Measurements from ENCODE around the gene ORMDL1. TPM values are rescaled to one million over a fixed set of nuclear protein-coding genes. Genes with fewer than 3 reads are reported as not detected.

The ORMDL1 gene
- total RNA-seq, 1 experiment from 2014 or later = 64.0 TPM

DNA sequence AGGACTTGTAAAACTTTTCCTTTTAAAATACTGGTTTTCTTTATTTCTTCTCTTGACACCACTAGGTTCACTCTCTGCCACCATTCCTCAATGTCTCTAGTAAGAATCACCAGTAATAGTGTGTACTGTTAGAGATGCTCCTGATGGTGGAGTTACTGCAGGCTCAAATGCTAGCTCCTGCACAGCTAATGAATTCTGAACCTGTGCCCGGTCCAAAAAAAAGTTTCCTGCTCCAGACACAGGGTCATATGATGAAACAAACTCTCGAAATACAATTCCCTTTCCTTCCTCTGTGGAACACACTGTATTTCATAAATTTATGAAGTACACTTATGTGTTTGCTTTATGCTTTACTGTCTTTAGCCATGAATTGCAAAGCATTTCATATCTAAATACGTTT, 19.3 kb upstream of the ORMDL1 start:
- no peak overlapping the region for H3K27ac ChIP-seq (ENCODE audit: low read depth, low read length, poor library complexity, severe bottlenecking)
- H3K4me3 ChIP-seq (ENCODE audit: low read depth, low read length, poor library complexity, severe bottlenecking) = no peak overlapping the region
- H3K27me3 ChIP-seq (replicated peaks; ENCODE audit: insufficient read depth, low read depth, low read length, poor library complexity) = no peaks in the 10 kb centered on the region
- POLR2A ChIA-PET (ENCODE audit: low non-redundant PET) = no interaction called here
- intact Hi-C loops (cut with micrococcal nuclease; ENCODE audit: unreplicated experiment) = no loop called here
- no peak for DNase-seq (ENCODE audit: low spot score)
- no TSS peak for BruUV-seq (replicated peaks)
- H3K4me1 ChIP-seq (ENCODE audit: insufficient read depth, low read length, poor library complexity, severe bottlenecking) = peaks cover 4% of the 10 kb centered on the region
- TF ChIP-seq CTCF (conservative IDR thresholded peaks at IDR 0.05; ENCODE audit: low read depth, low read length) (no peak), EZH2 (IDR thresholded peaks at IDR 0.05; ENCODE audit: borderline replicate concordance, low read depth, low read length, poor library complexity, severe bottlenecking) (no peak)
- CTCF ChIA-PET = no interaction called here
- no peaks in the 10 kb centered on the region for H3K9me3 ChIP-seq (ENCODE audit: low read depth, low read length, poor library complexity, severe bottlenecking)
- peaks cover 32% of the 10 kb centered on the region for H3K36me3 ChIP-seq (ENCODE audit: insufficient read depth, low read length, poor library complexity, severe bottlenecking)

- ChIA-PET POLR2A (ENCODE audit: low non-redundant PET) (no interaction called here), CTCF (no interaction called here)
- intact Hi-C loops (cut with micrococcal nuclease; ENCODE audit: unreplicated experiment) = no loop called here
- Histone ChIP-seq H3K27ac (ENCODE audit: low read depth, low read length, poor library complexity, severe bottlenecking) (no peak overlapping the region), H3K4me1 (ENCODE audit: insufficient read depth, low read length, poor library complexity, severe bottlenecking) (peaks cover 4% of the 10 kb centered on the region), H3K36me3 (ENCODE audit: insufficient read depth, low read length, poor library complexity, severe bottlenecking) (peaks cover 28% of the 10 kb centered on the region), H3K4me3 (ENCODE audit: low read depth, low read length, poor library complexity, severe bottlenecking) (no peak overlapping the region), H3K9me3 (ENCODE audit: low read depth, low read length, poor library complexity, severe bottlenecking) (no peaks in the 10 kb centered on the region), H3K27me3 (replicated peaks; ENCODE audit: insufficient read depth, low read depth, low read length, poor library complexity) (no peaks in the 10 kb centered on the region)
- no peak for DNase-seq (ENCODE audit: low spot score)
- BruUV-seq (replicated peaks) = no TSS peak
- TF ChIP-seq CTCF (conservative IDR thresholded peaks at IDR 0.05; ENCODE audit: low read depth, low read length) (no peak), EZH2 (IDR thresholded peaks at IDR 0.05; ENCODE audit: borderline replicate concordance, low read depth, low read length, poor library complexity, severe bottlenecking) (no peak)
These were observed 18.3 kb upstream of the ORMDL1 start for GRCh38 chr2:189802396-189802912.

DNA sequence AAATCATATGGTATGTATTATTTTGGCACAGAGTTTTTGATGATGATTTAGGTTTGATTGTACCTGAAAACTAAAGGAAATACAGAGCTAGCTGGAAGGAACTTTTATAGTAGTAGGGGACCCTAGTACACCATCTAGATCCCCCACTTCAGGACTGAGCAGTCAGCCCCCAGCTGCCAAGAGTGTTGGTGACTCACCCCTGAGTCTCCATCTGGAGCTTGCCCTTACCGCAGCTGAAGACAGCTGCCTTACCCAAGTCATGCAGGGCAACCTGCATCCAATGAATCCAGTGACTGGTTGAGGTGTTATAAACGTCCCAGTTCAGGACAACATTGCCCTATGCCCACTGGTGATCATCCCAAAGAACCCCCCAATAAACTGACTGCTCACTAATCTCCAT, 15.4 kb upstream of the ORMDL1 start:
- no peaks in the 10 kb centered on the region for H3K27me3 ChIP-seq (replicated peaks; ENCODE audit: insufficient read depth, low read depth, low read length, poor library complexity)
- H3K4me3 ChIP-seq (ENCODE audit: low read depth, low read length, poor library complexity, severe bottlenecking) = no peak overlapping the region
- H3K9me3 ChIP-seq (ENCODE audit: low read depth, low read length, poor library complexity, severe bottlenecking) = no peaks in the 10 kb centered on the region
- H3K4me1 ChIP-seq (ENCODE audit: insufficient read depth, low read length, poor library complexity, severe bottlenecking) = peaks cover 4% of the 10 kb centered on the region
- CTCF ChIA-PET = no interaction called here
- no peak for DNase-seq (ENCODE audit: low spot score)
- intact Hi-C loops (cut with micrococcal nuclease; ENCODE audit: unreplicated experiment) = loop anchor here (5.0 to 10.0 kb wide), 2 partner anchors 273 to 515 kb away; partner anchors contain the start of gene HIBCH
- POLR2A ChIA-PET (ENCODE audit: low non-redundant PET) = interaction anchor here (0.5 kb wide), 1 partner anchor 9 kb away, joined by 4 read pairs; no protein-coding TSS in a partner anchor
- H3K36me3 ChIP-seq (ENCODE audit: insufficient read depth, low read length, poor library complexity, severe bottlenecking) = peaks cover 40% of the 10 kb centered on the region
- no peak overlapping the region for H3K27ac ChIP-seq (ENCODE audit: low read depth, low read length, poor library complexity, severe bottlenecking)
- no TSS peak for BruUV-seq (replicated peaks)
- no peak for TF ChIP-seq EZH2 (IDR thresholded peaks at IDR 0.05; ENCODE audit: borderline replicate concordance, low read depth, low read length, poor library complexity, severe bottlenecking)
- no peak for TF ChIP-seq CTCF (conservative IDR thresholded peaks at IDR 0.05; ENCODE audit: low read depth, low read length)

Measured in A673 (cell line).